ENCODE measurements around the gene HPS6. TPM values are rescaled to one million over a fixed set of nuclear protein-coding genes. Genes with fewer than 3 reads are reported as not detected.

Gene HPS6
- total and polyA plus RNA-seq, 9 of the 15 experiments (the other 6 are each of a cell fraction or from before 2014, with no cell fraction given), result 0.45 to 14.0 (median 4.5) TPM

GRCh38 chr10:102114861-102115618, 49.9 kb downstream of the HPS6 start (continued):
- TF ChIP-seq ATF2 (CRISPR knock-in tag; IDR thresholded peaks at IDR 0.05) (no peak), MYC (IDR thresholded peaks at IDR 0.05; ENCODE audit: low read depth, low read length) (0 out of 2 replicates have a peak, but pooled peaks have one; percentile 32), MYC (CRISPR knock-in tag; IDR thresholded peaks at IDR 0.05; ENCODE audit: borderline replicate concordance, low read depth) (no peak), NFIC (IDR thresholded peaks at IDR 0.05) (no peak), NCOA1 (IDR thresholded peaks at IDR 0.05; ENCODE audit: low read depth) (0 out of 2 replicates have a peak, but pooled peaks have one; percentile 16), TAF9B (IDR thresholded peaks at IDR 0.05; ENCODE audit: partially characterized antibody) (peak; percentile 49), AFF4 (CRISPR knock-in tag; IDR thresholded peaks at IDR 0.05) (no peak), MTA3 (IDR thresholded peaks at IDR 0.05; ENCODE audit: borderline replicate concordance) (0 out of 2 replicates have a peak, but pooled peaks have one; percentile 21), MEIS2 (IDR thresholded peaks at IDR 0.05; ENCODE audit: partially characterized antibody) (no peak), RBFOX2 (IDR thresholded peaks at IDR 0.05; ENCODE audit: low read depth, low read length) (peak; percentile 57), LEF1 (IDR thresholded peaks at IDR 0.05) (0 out of 2 replicates have a peak, but pooled peaks have one; percentile 25), MECOM (CRISPR knock-in tag; IDR thresholded peaks at IDR 0.05) (no peak), SRF (CRISPR knock-in tag; IDR thresholded peaks at IDR 0.05) (peak in 1 of 2 experiments; percentile 62; a peak in 1 of 4 replicates), POLR2AphosphoS2 (IDR thresholded peaks at IDR 0.05; ENCODE audit: low read length) (peak; percentile 53; the same call in 1 of the 2 replicates), KAT7 (CRISPR knock-in tag; IDR thresholded peaks at IDR 0.05; ENCODE audit: borderline replicate concordance) (no peak), POLR2A (conservative IDR thresholded peaks at IDR 0.05) (peak; percentile 75), FIP1L1 (IDR thresholded peaks at IDR 0.05; ENCODE audit: low read depth, low read length, poor library complexity, severe bottlenecking) (no peak), SPI1 (IDR thresholded peaks at IDR 0.05; ENCODE audit: borderline replicate concordance, low read depth, low read length) (peak; percentile 95), PML (IDR thresholded peaks at IDR 0.05; ENCODE audit: low read length) (peak; percentile 64; the same call in 1 of the 2 replicates), EGR1 (conservative IDR thresholded peaks at IDR 0.05) (peak; percentile 29; the same call in 1 of the 2 replicates), ATF3 (IDR thresholded peaks at IDR 0.05) (no peak), ATF3 (CRISPR knock-in tag; conservative IDR thresholded peaks at IDR 0.05) (no peak)

Data from K562 (cell line).